ENCODE results near the gene ADIRF.
"Not testable (repeated sequence)": the region's sequence is repeated elsewhere in the genome, so short reads cannot be mapped to it uniquely, and the experiment has no call there.

ADIRF gene

DNA sequence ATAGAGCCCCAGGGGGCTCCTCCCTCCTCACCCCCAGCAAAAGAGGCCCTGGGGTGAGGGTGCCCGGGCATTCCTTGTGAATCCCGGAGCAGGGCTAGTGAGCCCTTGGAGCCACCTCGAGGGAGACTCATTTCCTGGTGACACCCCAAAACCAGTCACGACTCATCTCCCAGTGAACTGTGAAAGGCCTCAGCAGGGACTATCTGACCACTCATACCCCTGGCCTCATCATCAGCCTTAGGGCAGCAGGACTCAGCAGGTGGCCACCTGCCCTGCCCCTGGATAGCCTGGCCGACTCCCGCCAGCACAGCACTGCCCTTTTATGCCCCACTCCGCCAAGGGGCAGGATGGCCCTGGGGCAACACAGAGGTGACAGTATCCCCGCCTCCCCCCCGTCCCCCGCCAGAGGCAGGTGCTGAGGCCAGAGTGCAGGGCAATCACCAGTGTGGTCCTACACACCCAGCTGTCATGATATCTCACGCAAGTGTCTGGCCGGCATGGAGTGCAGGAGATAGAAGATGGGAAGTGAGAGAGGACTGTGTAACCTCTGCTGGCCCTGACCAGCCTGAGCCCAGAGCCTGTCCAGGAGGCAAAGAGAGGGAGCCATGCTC is 6.7 kb upstream of the ADIRF start:
- no peak for DNase-seq

DNA sequence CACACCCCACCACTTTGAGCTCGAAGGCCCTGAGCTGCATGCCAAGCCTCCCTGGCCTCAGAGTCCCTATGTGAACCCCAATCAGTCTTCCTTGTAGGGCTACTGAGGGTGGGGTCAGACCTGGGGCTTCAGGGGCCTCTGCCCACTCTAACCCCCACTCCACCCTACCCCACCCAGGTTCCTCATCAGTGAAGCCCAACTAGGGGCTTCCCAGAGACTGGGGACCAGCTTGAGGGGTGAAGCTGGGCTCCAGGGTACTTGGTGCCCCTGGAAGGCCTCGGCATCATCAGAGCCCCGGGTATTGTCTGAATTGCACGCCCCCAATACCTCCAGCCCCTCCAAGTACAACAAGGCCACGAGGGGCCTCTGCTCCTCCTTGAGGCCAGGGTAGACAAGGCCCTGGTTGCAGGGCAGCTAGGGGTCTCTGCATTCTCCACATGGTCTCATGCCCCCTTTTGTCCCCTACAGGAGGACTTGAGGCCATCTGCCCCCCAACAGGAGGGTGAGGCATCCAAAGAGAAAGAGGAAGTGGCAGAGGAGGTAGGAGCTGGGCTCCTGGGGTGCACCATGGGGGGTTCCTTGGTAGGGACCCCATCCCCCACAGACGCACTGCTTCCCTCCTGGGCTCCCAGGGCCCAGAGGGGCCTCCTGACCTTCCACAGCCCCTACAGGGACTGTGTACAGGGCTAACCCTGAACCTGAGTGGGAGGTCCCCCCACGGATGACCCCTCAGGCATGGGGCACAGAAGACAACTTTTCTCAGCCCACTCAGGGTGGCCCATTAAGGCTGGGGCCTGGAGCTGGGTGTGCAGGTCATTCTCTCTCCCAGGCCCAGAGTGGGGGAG is 5.9 kb upstream of the ADIRF start:
- no peak for DNase-seq

DNA sequence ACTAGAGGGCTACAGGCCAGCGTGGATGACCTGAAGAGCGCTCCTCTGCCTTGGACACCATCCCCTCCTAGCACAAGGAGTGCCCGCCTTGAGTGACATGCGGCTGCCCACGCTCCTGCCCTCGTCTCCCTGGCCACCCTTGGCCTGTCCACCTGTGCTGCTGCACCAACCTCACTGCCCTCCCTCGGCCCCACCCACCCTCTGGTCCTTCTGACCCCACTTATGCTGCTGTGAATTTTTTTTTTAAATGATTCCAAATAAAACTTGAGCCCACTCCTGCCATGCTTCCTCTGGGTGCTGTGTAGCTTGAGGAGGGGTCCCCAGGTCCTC is 5.3 kb upstream of the ADIRF start:
- DNase-seq, result no peak

DNA sequence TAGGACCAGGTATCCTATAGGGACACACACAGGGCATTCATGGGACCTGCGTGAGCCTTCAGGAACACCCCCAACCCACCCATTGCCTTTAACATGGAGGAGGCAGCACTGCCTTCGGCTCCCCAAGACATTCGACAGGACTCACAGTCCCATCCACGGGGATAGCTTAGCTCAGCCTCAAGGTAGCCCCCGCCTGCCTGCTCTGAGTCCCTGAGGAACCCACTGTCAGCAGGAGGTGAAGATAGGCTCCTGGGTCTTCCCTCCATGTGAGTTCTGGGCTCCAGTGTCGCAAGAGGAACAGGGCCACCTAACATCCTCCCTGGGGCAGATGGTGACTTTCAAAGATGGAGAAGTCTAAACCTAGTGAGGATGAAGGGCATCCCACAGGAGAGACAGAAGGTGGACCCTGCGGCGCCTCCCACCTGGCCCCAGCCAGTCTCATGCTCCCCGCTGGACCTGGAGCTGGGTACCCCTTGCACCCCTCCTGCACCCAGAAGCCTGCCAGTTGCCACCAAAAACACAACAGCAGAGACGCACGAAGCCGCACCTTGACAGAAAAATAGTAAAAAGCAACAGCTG is 4.9 kb upstream of the ADIRF start:
- DNase-seq, result no peak

DNA sequence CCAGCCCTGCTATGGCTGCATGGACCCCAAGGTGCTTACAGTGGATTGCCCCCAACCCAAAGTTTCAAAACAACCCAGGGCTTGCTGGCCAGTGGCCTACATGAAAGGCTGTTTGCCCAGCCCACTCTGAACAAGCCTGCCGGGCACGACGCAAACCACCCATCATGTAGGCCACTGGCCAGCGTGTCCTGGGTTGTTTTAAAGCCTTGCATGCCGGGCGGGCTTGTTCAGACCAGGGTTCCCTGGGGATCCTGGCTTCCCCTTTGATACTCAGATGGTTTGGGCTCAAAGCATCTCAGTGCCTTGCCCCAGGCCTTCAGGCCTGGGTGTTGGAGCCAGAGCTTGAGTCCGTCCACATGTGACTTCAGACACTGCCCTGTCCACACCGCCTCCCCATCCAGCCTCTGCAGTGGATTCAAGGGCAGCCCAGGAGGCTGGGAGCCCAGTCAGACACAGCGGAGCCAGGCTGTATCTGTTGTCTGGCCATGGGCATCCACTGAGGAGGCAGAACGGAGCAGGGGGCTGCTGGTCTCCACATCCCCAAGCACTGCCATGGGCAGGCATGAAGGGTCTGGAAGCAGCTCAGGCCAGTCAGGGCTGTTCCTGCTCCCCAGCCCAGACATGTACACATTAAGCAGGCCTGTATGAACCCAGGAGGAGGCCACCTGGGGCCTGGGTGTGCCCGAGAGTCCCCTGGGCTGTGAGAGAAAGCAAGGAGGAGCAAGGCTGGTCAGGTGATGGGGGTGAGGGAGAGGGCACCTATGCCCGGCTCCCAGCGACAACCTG is 4.0 kb upstream of the ADIRF start:
- DNase-seq, result no peak

DNA sequence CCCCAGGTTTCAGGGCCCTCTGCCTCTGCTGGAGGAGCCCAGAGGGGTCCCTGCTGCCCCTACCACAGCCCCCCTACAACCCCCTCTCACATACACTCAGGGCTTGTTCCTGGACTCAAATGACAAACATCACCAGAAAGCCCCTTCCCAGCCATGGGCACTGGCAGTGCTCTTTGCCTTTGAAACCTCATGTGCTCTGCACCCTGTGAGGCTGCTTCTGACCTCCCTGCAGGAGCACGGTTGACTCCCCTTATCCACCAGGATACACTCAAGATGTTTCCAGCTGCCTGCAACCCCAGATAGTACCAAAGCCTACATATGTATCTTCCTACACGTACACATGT is 3.5 kb upstream of the ADIRF start:
- DNase-seq, result no peak

DNA sequence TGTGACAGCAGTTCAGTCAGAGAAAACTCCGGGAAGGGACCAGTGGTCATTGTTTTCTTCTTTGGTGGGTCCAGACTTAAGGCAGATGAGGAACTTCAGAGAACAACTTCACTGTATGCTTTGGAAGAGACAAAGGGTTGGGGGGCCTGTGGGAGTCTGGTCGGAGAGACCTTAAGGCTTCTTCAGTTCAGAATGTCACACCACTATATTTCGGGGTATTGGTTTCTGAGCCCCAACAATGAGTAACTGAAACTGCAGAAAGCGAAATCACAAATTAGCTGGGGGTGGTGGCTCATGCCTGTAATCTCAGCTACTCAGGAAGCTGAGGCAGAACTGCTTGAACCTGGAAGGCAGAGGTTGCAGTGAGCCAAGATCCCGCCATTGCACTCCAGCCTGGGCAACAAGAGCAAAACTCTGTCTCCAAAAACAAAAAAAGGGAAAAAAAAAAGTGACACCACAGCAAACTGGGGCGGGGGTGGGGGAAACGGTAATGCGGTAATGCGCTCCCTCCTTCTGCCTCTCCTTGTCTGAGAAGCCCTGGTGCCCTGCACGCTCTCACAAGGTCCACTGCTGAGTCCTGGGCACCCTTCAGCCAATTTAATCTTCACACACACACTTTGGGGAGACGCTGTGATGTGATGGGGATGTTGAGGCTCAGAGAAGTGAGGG is 2.2 kb upstream of the ADIRF start:
- no peak for DNase-seq

DNA sequence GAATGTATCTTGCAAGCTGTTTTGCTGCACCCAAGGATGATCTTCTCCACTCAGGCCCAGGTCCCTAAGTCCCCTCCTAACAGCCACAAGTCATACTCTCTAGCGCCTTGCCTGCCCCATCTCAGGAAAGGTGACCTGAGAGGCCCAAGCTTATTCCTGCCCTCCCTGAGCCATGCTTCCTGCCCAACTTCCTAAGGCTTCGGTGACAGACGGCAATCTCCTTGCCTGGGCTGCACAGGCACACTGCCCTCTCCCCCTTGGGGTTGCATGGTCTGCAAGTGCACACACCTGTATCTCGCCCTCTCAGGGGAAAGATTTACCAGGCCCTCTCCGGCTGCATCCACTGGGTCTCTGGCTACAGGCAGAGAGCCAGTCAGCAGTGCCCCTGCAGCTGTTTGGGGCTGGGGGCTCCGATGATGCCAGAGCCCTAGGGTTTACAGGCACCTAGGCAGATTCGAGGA is 771 bp upstream of the ADIRF start:
- no peak for DNase-seq

DNA sequence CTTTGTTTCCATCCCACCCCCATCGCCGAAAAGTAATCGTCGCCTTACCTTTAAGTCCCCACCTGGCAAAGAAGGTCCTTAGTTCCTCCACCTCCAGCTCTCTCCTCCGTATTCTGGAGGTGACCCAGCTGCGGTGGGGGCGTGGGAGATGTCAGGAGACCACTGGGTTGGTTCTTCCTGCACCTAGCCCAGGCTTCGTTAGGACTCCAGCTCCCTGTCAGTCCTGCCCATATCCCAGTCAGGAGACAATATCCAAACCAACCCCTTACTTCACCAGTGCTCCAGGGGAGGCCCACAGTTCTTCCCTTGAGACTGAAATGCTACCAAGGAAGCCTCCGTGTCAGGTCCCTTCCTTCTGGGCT is 693 bp downstream of the ADIRF start:
- no peak for DNase-seq

DNA sequence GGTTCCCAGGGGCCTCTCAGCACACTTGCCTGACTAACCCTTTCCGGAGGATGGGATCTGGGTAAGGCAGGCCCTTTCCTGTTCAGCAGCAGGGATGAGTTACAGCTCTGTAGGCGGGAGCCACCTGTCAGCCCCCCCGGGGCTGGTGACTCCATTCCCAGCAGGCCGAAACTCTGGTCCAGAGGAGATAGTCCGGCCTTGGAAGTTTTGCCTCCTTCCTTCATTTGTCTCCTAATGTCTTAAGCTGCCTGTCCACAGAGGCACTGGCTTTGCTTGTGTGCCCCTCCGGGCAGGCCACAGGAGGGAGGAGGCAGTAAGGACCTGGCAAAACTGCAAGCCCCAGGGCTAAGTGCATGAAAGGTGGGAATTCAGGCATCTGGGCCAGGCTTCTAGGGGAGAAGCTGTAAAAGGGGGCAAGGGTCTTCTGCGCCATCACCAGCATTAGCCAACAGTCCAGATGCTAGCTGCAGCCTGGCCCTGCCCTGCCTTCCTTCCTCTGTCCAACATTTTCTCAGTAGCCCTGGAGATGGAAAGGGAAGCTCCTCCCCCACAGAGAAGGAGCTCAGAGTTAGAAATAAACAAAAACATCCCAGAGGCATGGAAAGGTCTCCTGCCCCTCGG is 1.2 kb downstream of the ADIRF start:
- DNase-seq, result no peak

DNA sequence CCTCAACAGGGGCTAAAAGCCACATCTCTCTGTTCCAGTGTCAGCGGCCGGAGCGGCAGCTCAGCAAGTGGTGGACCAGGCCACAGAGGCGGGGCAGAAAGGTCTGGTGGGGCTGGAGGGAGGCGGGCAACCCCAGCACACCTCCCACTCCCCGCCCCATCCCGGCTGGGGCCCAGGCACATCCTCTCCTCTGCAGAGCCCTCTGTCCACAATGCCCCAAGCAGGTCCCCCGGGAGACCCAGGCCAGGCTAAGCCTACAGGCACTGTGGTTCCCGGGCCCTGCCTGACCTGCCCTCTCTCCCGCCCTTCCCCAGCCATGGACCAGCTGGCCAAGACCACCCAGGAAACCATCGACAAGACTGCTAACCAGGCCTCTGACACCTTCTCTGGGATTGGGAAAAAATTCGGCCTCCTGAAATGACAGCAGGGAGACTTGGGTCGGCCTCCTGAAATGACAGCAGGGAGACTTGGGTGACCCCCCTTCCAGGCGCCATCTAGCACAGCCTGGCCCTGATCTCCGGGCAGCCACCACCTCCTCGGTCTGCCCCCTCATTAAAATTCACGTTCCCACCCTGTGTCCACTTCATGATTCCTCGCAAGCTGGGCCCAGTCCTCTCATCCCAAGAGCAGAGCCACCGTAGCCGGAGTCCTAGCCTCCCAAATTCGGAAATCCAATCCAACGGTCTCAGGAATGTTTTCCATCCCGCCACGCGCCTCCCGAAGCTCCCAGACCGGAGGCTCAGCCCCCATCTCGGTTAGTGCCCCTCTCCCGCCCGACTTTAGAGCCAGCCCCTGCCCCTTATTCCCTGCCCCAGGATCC is 2.1 kb downstream of the ADIRF start:
- DNase-seq, result no peak

DNA sequence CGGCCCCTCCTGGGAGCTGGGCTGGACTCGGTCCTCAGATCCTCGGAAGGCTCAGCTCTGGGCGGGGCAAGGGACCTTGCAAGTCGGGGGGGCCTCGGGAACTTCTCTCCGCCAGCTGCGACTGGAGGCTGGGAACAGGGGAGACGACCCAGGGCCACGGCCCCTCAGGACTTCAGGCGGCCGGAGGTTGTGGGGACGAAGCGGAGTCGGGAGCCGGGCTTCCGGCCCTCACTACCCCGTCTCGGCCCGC is 2.6 kb downstream of the ADIRF start:
- DNase-seq, result no peak

DNA sequence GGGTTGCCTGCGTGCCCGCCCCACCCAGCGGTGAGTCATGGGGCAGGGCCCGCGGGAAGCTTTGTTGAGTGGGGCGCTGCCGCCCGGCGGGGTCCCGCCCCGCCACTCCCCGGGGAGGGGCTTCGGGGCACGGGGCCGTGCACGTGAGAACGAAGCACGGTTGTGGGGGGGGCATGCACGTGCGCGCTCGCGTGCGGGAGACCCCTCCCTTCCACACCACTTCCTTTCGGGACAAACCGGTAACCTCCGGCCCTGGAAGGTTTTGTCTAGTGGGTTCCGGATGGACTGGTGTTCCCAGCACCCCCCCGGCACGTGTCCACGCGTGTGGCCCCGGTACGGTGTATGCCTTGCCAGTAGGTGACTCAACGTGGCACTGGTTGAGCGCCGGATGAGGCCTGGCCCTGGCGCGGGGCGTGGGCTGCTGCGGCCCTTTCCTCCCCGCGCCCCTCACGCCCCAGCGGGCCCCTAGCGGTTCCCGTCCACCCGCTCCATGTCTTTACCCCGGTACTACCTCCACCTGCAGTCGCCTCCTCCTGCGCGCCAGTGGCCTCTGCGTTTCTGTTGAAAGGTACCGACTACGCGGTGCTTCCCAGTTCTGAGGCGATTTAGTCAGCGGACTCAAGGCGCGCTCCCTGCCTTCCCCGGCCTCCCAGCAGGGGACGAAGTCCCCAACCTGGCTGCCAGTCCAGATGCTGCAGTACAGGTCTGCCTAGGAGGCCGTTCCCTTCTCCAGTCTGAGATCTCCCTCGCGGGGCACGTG is 3.1 kb downstream of the ADIRF start:
- peak; percentile 28 for DNase-seq

DNA sequence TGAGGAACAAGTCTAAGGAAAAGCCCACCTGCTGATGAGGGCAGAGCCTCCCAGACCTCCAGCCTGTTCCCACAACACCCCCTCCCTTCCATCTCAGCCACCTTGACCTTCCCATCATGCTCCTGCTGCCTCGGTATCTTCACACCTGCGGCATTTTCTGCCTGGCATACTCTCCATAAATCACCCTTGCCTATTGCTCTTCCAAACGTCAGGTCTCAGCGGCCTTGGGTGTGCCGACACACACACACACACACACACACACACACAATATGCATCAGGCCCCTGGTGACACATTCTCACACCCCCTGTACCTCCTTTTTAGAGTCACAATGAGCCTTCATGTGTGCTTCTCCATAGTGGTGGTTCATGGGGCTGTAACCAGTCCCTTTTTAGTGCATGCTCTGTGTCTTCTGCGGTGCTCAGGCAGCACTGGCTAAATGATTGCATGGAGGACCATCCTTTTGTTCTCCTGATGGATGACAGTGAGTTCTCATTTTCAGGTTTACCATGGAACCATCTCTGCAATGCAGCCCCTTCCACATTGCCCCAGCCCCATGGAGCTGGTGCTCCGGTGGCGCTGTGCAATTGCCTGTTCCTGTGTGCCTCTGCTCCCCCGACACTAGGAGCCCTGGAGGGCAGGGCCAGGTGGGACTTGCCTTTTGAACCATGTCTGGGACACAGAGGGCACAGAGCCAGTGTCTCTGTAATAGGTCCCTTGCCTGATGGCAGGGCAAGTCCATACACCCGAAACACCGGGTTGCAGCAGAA is 4.5 kb downstream of the ADIRF start:
- DNase-seq, result no peak

DNA sequence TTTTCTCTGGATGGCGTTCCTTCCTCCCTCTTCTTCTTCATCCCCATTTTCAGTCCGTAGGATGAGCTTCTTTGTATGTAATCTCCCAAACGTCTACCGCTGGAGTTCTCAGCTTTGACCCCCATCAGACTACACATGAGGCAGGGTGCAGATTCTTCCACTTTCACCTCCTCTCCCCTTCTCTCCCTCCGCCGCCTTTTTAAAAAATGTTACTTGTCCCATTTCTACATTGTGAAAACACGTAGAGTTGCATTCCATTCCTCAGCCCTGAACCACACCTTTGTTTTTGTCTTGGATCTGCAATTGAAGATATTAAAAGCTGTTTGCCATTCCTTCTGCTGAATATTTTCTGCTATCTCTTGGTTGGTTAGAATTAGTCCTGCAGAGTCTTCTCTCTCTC is 6.2 kb downstream of the ADIRF start:
- no peak for DNase-seq

DNA sequence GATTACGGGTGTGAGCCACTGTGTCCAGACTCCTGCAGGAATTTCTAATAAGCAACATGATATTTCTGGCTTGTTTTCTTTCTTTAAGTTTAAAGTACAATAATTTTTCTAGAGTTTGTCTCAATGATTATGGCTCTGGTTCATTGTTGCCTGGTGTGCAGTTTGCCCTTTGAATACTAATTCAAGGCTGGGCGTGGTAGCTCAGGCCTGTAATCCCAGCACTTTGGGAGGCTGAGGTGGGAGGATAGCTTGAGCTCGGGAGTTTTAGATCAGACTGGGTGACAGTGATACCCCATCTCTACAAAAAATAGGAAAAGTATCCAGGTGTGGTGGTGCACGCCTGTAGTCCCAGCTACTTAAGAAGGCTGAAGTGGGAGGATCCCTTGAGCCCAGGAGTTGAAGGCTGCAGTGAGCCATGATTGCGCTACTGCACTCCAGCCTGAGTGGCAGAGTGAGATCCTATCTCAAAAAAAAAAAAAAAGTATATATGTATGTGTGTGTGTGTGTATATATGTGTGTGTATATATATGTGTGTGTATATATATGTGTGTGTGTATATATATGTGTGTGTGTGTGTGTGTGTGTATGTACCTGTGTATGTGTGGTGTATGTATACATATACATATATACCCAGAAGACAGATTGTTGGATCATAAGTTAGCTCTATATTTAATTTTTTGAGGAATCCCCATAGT is 8.2 kb downstream of the ADIRF start:
- DNase-seq, result no peak

DNA sequence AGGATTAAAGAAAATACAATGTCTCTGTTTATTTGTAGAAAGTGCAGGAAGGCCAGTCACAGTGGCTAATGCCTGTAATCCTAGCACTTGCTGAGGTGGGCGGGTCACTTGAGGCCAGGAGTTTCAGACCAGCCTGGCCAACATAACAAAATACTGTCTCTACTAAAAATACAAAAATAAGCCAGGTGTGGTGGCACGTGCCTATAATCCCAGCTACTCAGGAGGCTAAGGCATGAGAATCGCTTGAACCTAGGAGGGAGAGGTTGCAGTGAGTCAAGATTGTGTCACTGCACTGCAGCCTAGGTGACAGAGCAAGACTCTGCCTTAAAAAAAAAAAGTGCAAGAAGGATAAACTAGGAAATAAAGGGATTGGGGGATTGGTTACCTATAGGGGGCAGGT is 10.2 kb downstream of the ADIRF start:
- DNase-seq, result not testable (repeated sequence)

DNA sequence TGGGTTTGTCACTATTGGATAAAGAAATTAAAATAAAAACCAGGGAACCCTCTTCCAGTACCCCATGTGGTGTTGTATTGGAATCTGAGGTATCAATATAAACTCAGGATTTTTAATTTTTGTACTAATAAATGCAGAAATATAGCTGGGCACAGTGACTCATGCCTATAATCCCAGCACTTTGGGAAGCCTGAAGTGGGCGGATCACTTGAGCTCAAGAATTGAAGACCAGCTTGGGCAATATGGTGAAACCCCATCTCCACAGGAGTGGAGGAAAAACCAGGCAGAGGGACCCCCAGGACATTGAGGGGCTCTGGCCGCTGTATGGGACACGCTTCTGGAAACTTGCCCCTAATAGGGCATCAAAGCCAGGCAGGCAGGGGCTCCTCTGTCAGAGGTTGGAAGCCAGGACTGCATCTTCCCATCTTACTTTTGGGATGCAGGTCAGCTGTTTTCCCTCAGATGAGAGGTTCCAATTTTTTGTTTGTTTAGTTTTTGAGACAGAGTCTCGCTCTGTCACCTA is 11.1 kb downstream of the ADIRF start:
- no peak for DNase-seq

DNA sequence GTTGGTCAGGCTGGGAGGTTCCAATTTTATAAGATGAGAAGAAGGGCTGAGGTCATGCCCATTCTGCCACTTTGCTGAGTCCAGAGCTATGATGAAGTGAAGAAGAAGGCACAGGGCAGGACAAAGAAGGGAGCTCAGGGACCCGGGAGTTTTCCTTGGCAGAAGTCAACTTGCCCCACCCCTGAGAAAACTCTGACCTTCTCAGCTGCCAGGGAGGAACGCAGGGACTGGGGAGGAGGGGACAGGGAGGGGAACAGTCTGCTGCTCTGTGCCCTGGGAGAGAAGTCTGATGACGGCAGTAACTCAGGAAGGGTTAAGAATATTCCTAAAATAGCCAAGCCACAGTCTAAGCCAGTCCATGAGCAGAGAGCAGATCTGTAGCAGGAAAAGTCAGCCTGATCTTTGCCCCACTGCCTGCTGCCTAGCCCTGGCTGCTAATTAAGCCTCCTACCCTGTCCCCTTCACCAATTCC is 11.7 kb downstream of the ADIRF start:
- DNase-seq, result no peak

DNA sequence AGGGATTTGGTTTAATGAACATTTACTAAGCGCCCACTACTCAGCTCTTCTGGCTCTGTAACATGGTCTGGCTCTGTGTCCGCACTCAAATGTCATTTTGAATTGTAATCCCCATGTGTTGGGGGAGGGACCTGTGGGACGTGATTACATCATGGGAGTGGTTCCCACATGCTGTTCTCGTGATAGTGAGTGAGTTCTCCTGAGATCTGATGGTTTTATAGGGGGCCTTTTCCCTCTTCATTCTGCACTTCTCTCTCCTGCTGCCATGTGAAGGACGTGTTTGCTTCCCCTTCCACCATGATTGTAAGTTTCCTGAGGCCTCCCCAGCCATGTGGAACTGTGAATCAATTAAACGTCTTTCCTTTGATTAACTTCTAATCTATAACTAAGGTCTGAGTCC is 12.7 kb downstream of the ADIRF start:
- DNase-seq, result not testable (repeated sequence)
